ENCODE measurements around the gene CCDC91.
"Not testable (repeated sequence)": the region's sequence is repeated elsewhere in the genome, so short reads cannot be mapped to it uniquely, and the experiment has no call there.

CCDC91 gene

DNA sequence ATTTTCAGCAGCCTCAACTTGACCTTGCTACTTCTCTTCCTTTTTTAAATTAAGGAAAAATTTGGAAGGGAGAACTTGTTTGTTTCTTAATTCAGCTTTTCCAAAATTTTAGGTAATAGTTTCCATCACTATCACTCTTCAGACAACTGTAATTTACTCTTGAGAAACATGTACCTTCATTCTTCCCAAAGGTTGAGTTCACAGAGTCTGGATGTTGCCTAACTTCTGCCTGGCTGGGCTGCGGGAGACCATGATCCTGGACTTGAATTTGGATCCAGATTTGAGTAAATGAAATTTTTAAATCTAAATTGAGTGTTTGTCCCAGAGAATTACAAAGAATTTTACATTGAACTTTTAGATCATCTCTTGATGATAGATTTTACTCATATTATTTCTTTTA lies 193.1 kb downstream of the CCDC91 start:
- no peak for DNase-seq

GRCh38 chr12:28388879-28389278 lies 198.6 kb downstream of the CCDC91 start:
- no peak for DNase-seq

DNA sequence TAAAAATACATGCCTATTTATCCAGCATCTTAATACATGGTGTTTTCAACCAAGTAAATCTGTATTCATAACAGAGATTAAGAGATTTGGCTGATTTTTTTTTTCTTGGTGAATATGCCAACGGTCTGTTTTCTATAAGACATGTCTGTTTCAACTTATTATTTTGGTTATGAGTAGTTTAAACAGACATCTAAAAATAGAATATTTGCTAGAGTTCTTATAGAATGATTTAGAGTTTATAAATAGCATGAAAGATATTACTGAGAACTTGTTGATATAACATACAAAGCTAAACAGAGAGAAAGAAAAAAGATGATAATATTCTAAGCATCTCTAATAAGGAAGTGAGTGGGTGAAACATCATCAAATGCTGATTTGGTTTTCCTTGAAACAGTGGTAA lies 199.9 kb downstream of the CCDC91 start:
- DNase-seq, result no peak

GRCh38 chr12:28390761-28391385 lies 200.6 kb downstream of the CCDC91 start:
- DNase-seq, result no peak

GRCh38 chr12:28409892-28410291 lies 219.6 kb downstream of the CCDC91 start:
- no peak for DNase-seq

DNA sequence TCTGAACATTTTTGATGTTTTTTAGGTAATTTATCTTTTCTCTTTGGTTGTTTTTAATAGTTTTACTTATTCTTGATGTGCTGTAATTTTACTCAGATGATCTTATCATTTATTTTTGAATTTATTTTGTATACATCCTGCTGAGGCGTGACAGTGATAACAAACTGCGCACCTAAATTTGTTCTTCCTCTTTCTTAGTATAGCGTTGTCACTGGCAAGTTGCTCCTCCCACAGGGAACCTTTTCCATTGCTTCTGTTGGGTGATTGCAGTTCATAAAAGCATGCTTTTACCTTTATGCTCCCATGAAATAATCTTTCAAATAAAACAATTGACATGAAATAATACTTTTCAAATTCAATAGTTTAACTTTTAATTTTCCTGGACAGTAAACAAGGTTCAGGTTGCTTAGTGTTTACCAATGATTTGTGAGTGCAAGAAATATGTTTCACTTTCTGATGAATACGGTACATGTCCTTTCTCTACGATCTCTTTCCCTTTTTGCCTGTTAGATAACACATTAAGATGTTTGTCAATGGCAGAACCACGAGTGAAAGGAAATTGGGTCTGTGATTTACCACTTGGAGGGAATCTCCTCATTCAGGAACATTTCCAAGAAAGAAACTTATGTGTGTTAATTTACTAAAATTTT lies 223.3 kb downstream of the CCDC91 start:
- no peak for DNase-seq

DNA sequence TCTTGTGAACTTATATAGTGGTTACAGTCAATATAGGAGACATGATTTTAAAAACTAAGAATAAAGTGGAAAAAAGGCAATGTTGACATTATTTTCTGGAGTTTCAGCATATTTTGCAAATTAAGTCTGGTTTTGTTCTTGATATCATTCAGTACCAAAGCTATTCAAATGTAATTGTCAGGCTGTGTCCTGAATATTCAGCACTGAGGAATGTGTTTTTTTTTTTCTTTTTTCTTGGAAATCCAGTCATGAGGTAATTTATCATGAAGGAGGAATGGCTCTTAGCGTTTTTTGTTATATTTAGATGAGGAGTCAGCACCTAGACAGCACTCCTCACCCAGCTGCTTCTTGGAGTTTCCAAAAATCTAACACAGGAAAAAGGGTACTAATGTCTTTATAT lies 225.5 kb downstream of the CCDC91 start:
- no peak for DNase-seq

- no peak for DNase-seq
These were observed 231.1 kb downstream of the CCDC91 start for GRCh38 chr12:28421374-28421773.

DNA sequence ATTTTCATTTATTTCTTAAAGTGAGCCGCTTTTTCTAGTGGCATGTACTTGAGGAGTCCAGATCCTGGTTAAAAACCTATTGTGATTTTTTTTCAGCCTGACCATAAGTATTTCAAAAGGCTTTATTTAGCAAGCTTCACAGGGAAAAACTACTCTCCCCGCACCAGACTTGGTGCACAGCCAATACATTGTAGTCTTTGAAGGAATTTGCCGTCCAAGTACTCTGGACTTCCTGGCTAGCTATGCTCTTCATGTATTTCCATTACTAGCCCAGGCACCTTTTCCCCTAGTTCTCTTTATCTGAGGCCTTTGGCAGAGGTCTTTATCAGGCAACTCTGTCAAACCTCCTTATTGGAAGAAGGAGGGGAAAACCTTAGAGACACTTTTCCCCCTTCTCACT lies 234.7 kb downstream of the CCDC91 start:
- no peak for DNase-seq

DNA sequence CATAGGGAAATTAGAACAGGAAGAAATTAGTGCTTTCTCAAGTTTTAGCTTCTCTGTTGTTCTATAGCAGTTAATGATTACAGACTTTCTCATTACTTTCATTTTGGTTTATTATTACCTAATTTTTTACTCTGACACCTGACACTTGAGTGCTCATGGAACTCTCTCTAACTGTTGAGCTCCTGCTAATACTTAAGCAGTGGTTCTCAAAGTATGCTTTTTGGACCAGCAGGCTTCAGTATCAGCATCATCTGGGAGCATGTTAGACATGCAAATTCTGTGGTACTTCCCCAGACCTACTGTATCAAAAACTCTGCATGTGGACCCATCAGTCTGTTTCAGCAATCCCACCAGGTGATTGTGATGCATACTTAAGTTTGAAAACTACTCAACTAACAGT lies 235.3 kb downstream of the CCDC91 start:
- no peak for DNase-seq

- DNase-seq, result no peak
These were observed 236.8 kb downstream of the CCDC91 start for GRCh38 chr12:28427046-28427445.

GRCh38 chr12:28440081-28440608 lies 249.9 kb downstream of the CCDC91 start:
- DNase-seq, result no peak

DNA sequence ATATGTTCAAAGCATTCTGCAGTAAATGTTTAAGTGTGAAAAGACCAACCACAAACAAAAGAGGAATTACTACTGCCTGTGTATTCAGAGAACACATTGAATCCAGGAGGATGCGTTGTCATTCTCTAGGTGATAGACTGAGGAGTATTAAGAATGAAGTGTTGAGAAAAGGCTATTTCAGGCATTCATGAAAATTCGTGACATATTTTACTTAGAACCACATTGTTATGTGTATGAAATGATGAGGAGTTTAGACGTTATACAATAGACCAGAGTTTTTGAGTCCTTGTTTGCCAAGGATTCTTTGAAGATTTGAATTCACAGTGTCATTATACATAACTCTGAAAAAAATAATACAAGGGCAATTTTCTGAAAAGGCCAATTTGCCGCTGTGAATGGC lies 251.8 kb downstream of the CCDC91 start:
- DNase-seq, result no peak

GRCh38 chr12:28443337-28443736 lies 253.1 kb downstream of the CCDC91 start:
- no peak for DNase-seq

DNA sequence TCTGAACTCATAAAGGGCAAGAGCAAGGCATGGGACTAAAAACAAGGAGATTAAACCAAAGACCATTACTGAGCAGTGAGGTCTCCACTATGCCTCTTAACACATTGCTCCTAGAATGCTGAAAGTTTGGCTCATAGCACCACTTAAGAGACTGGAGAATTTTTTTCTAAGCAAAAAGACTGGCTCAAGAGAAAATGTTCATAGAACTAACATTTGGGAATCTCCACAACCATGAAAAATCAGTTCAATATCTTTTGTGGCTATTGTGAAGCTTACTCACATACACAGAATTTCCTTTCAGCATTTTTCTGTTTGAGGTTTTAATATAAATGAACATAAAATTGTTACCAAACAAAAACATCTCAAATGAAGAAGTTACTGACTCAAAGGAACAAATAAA lies 255.8 kb downstream of the CCDC91 start:
- DNase-seq, result no peak

- DNase-seq, result no peak
These were observed 263.4 kb downstream of the CCDC91 start for GRCh38 chr12:28453686-28454085.

- no peak for DNase-seq
These were observed 266.9 kb downstream of the CCDC91 start for GRCh38 chr12:28456934-28457710.

- DNase-seq, result no peak
These were observed 267.5 kb downstream of the CCDC91 start for GRCh38 chr12:28457785-28458184.

GRCh38 chr12:28459481-28459880 lies 269.2 kb downstream of the CCDC91 start:
- no peak for DNase-seq

GRCh38 chr12:28460420-28461130 lies 270.3 kb downstream of the CCDC91 start:
- DNase-seq, result no peak

DNA sequence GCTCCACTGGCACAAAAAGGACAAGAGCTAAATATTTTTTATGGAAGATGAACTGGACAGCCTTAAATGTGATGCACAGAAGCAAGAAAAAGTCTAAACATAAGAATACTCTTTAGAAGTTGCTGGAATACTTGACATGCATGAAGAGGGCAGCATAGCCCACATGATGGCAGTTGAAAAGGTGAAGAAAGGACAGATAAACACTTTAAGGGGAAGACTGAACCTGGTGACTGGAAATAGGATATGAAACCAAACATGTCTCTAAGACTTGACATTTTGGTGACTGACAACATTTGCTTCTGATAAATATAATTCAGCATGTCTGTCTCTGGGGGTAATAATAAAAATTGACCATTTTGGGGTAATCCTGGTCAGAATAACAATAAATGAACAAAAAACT lies 273.1 kb downstream of the CCDC91 start:
- no peak for DNase-seq

GRCh38 chr12:28471762-28472161 lies 281.5 kb downstream of the CCDC91 start:
- DNase-seq, result not testable (repeated sequence)

GRCh38 chr12:28476206-28476605 lies 285.9 kb downstream of the CCDC91 start:
- DNase-seq, result not testable (repeated sequence)

All from NCI-H345 (cell line).